ENCODE results near the gene ISCA2.
A peak's percentile ranks its signal among the peaks of the same experiment; 100 is the strongest.

ISCA2 gene

GRCh38 chr14:74457565-74457895 lies 36.0 kb upstream of the ISCA2 start:
- Histone ChIP-seq H3K9me2 (replicated peaks; ENCODE audit: insufficient read depth, low read length) (no peaks in the 10 kb centered on the region), H3F3A (ENCODE audit: insufficient read depth, low read length) (peaks cover 4% of the 10 kb centered on the region; the same call in 1 of the 2 replicates), H3K4me3 (ENCODE audit: low read length) (no peak overlapping the region), H3K27me3 (replicated peaks; ENCODE audit: insufficient read depth, low read length) (no peaks in the 10 kb centered on the region), H3K9me3 (replicated peaks; ENCODE audit: insufficient read depth, low read length) (no peaks in the 10 kb centered on the region), H3K9ac (ENCODE audit: low read length) (no peak overlapping the region), H4K20me1 (ENCODE audit: insufficient read depth, low read length) (no peaks in the 10 kb centered on the region), H3K36me3 (replicated peaks; ENCODE audit: insufficient read depth, low read length) (no peaks in the 10 kb centered on the region), H3K4me2 (ENCODE audit: low read depth, low read length) (no peak overlapping the region), H3K4me1 (ENCODE audit: low read length) (no peaks in the 10 kb centered on the region), H3K79me2 (ENCODE audit: low read length) (no peaks in the 10 kb centered on the region), H3K27ac (ENCODE audit: low read length) (no peak overlapping the region), H2AFZ (ENCODE audit: low read length) (no peak overlapping the region)
- TF ChIP-seq EZH2phosphoT487 (IDR thresholded peaks at IDR 0.05; ENCODE audit: low read length) (no peak), EZH2 (optimal IDR thresholded peaks at IDR 0.05; ENCODE audit: low read depth, low read length) (no peak)
- TF ChIP-seq, protein P1, sequence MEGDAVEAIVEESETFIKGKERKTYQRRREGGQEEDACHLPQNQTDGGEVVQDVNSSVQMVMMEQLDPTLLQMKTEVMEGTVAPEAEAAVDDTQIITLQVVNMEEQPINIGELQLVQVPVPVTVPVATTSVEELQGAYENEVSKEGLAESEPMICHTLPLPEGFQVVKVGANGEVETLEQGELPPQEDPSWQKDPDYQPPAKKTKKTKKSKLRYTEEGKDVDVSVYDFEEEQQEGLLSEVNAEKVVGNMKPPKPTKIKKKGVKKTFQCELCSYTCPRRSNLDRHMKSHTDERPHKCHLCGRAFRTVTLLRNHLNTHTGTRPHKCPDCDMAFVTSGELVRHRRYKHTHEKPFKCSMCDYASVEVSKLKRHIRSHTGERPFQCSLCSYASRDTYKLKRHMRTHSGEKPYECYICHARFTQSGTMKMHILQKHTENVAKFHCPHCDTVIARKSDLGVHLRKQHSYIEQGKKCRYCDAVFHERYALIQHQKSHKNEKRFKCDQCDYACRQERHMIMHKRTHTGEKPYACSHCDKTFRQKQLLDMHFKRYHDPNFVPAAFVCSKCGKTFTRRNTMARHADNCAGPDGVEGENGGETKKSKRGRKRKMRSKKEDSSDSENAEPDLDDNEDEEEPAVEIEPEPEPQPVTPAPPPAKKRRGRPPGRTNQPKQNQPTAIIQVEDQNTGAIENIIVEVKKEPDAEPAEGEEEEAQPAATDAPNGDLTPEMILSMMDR (IDR thresholded peaks at IDR 0.05; ENCODE audit: low read length), result no peak
- DNase-seq, result no peak

DNA sequence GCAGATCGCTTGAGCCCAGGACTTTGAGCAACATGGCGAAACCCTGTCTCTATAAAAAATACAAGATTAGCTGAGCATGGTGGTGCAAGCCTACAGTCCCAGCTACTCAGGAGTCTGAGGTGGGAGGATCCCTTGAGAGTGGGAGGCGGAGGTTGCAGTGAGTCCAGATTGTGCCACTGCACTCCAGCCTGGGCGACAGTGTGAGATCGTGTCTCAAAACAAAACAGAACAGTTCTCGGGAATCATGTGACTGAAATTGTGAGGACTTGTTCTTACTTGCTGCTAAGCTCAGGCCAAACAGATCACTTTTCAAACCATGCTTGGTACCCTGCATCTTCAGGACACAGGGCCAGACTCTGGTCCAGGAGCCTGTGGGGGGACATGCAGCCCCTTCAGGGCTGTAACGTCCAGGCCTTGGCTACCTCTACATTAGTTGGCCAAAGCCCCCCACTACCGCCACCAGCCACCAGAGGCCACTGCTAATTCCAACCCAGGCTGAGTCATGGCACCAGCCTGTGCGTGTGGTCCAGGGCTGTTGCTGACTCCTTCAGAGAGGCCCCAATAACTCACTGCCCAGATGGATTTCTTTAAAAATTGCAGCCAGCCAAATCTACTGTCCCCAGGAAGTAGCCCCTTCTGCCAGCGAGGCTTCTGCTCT lies 34.1 kb upstream of the ISCA2 start:
- H3K9me2 ChIP-seq (replicated peaks; ENCODE audit: insufficient read depth, low read length), result no peaks in the 10 kb centered on the region
- H3K4me3 ChIP-seq (ENCODE audit: low read length), result no peak overlapping the region
- peaks cover 4% of the 10 kb centered on the region; the same call in 1 of the 2 replicates for H3F3A ChIP-seq (ENCODE audit: insufficient read depth, low read length)
- H3K9me3 ChIP-seq (replicated peaks; ENCODE audit: insufficient read depth, low read length), result no peaks in the 10 kb centered on the region
- DNase-seq, result no peak
- no peak for TF ChIP-seq EZH2phosphoT487 (IDR thresholded peaks at IDR 0.05; ENCODE audit: low read length)
- TF ChIP-seq, protein P1 (IDR thresholded peaks at IDR 0.05; ENCODE audit: low read length), result peak; percentile 32
- no peaks in the 10 kb centered on the region for H3K4me1 ChIP-seq (ENCODE audit: low read length)
- no peaks in the 10 kb centered on the region for H3K36me3 ChIP-seq (replicated peaks; ENCODE audit: insufficient read depth, low read length)
- H2AFZ ChIP-seq (ENCODE audit: low read length), result no peak overlapping the region
- no peak overlapping the region for H3K27ac ChIP-seq (ENCODE audit: low read length)
- no peaks in the 10 kb centered on the region for H3K27me3 ChIP-seq (replicated peaks; ENCODE audit: insufficient read depth, low read length)
- H3K4me2 ChIP-seq (ENCODE audit: low read depth, low read length), result no peak overlapping the region
- no peak overlapping the region for H3K9ac ChIP-seq (ENCODE audit: low read length)
- no peaks in the 10 kb centered on the region for H3K79me2 ChIP-seq (ENCODE audit: low read length)
- H4K20me1 ChIP-seq (ENCODE audit: insufficient read depth, low read length), result no peaks in the 10 kb centered on the region

DNA sequence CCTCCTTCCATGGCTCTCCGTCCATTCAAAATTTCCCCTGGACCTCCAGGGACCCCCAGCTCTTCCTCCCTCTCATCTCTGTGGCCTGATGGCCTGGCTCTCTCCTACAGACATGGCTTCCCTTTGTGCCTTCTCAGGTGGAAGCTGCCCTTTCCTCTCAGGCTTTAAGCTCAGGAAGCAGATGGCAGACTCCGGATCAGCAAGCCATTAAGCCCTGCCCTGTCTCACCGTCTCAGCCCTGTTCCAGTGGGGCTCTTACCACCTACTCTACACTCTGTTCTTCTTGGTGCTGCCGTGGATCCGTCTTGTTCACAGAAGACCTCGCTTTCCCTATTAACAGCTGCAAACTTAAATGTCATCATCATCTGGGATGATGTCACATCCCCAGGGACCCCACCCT lies 33.6 kb upstream of the ISCA2 start:
- Histone ChIP-seq H3K27me3 (replicated peaks; ENCODE audit: insufficient read depth, low read length) (no peaks in the 10 kb centered on the region), H3K9me2 (replicated peaks; ENCODE audit: insufficient read depth, low read length) (no peaks in the 10 kb centered on the region), H3K4me3 (ENCODE audit: low read length) (no peak overlapping the region), H3K36me3 (replicated peaks; ENCODE audit: insufficient read depth, low read length) (no peaks in the 10 kb centered on the region), H4K20me1 (ENCODE audit: insufficient read depth, low read length) (no peaks in the 10 kb centered on the region), H3F3A (ENCODE audit: insufficient read depth, low read length) (peaks cover under 1% of the 10 kb centered on the region; the same call in 1 of the 2 replicates), H3K9ac (ENCODE audit: low read length) (no peak overlapping the region), H3K79me2 (ENCODE audit: low read length) (no peaks in the 10 kb centered on the region), H2AFZ (ENCODE audit: low read length) (no peak overlapping the region), H3K4me2 (ENCODE audit: low read depth, low read length) (no peak overlapping the region), H3K9me3 (replicated peaks; ENCODE audit: insufficient read depth, low read length) (no peaks in the 10 kb centered on the region), H3K27ac (ENCODE audit: low read length) (no peak overlapping the region), H3K4me1 (ENCODE audit: low read length) (no peaks in the 10 kb centered on the region)
- DNase-seq, result no peak
- TF ChIP-seq, protein P1 (IDR thresholded peaks at IDR 0.05; ENCODE audit: low read length), result no peak
- no peak for TF ChIP-seq EZH2 (optimal IDR thresholded peaks at IDR 0.05; ENCODE audit: low read depth, low read length)
